Naive thymus-derived CD8-positive, alpha-beta T cell (primary cell): ENCODE data around the gene MAPK10. TPM values are rescaled to one million over a fixed set of nuclear protein-coding genes. Genes with fewer than 3 reads are reported as not detected.

Experiments used
- ATAC-seq, 2 donors: fragments of 150-1000 bp; cut with Tn5 transposase in 1 of 2; sonication (Bioruptor Pico), chemical (Tn5 transposase) in 1 of 2; 1 replicate in 1 of 2; 2 replicates in 1 of 2; pipeline ENCODE4 v1.10.0; 2021; ENCODE audit warnings: mild to moderate bottlenecking in 2 of 2, moderate library complexity in 2 of 2
- POLR2A ChIA-PET: fragments of 350-600 bp; sonication (Branson Sonifier 250); formaldehyde crosslinking; loops from one replicate; lab custom pipeline; 2021; ENCODE audit warnings: antibody characterized with exemption; lab: Charles Lee
- DNase-seq, 10 donors: peaks; one replicate each; pipeline versions ENCODE4 v3.0.0 to v3.0.0-alpha.2; 2020 to 2022
- H3K27ac Mint-ChIP-seq, 10 donors: one replicate each; pipeline ENCODE4 v1.8.0; 2020 to 2022; ENCODE audit warnings: mild to moderate bottlenecking in 10 of 10, mixed read lengths in 10 of 10, moderate library complexity in 4 of 10, inconsistent platforms in 1 of 10
- H3K27me3 Mint-ChIP-seq, 5 donors: one replicate each; pipeline ENCODE4 v1.8.0; 2021 to 2022; ENCODE audit warnings: mixed read lengths in 5 of 5
- H3K36me3 Mint-ChIP-seq, 3 donors: one replicate each; pipeline ENCODE4 v1.8.0; 2020 to 2022; ENCODE audit warnings: mixed read lengths in 3 of 3, mild to moderate bottlenecking in 2 of 3, inconsistent platforms in 1 of 3
- H3K4me1 Mint-ChIP-seq, 4 donors: one replicate each; pipeline ENCODE4 v1.8.0; 2021 to 2022; ENCODE audit warnings: mixed read lengths in 4 of 4
- H3K4me3 Mint-ChIP-seq, 10 donors: one replicate each; pipeline ENCODE4 v1.8.0; 2020 to 2022; ENCODE audit warnings: mild to moderate bottlenecking in 10 of 10, mixed read lengths in 10 of 10, moderate library complexity in 6 of 10, inconsistent platforms in 1 of 10
- H3K9me3 Mint-ChIP-seq, 9 donors: one replicate each; pipeline ENCODE4 v1.8.0; 2020 to 2022; ENCODE audit warnings: mixed read lengths in 9 of 9, mild to moderate bottlenecking in 3 of 9, inconsistent platforms in 1 of 9, moderate library complexity in 1 of 9
- polyA plus RNA-seq, 3 donors: library from polyadenylated mRNA; unstranded; fragments of 300-500 nt; fragmentation: Illumina TruSeq; gene quantifications; one replicate each; pipeline ENCODE4 v1.2.3, GENCODE V29; 2021
- total RNA-seq, 8 experiments: library from RNA in 2 of 8; stranded (reverse) in 2 of 8; gene quantifications; one replicate each; pipeline ENCODE4 v1.2.3 and lab custom pipeline; 2021 to 2026

Gene MAPK10
- total and polyA plus RNA-seq, 5 experiments from 2014 or later, result not detected

DNA sequence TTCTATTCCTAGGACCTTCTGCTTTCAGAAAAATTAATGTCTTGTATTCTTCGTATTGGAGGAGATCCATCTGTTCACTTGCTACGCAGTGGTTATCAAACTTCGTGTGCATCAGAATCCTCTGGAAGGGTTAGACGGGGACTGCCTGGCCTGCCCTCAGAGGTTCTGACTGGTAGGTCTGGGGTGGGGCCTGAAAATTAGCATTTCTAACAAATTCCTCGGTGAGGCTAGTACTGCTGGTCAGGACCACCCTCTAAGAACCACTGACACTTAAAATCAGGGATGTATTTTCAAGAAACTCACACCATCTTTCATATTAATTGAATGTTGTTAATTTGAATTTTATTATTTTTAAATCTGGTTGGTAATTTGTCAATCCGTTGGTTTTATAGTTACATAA lies 63.0 kb downstream of the MAPK10 start:
- no peak for ATAC-seq
- H3K36me3 Mint-ChIP-seq, result no peaks in the 10 kb centered on the region
- H3K4me3 Mint-ChIP-seq, result no peak overlapping the region
- POLR2A ChIA-PET, result no interaction called here
- H3K4me1 Mint-ChIP-seq, result no peaks in the 10 kb centered on the region
- H3K27me3 Mint-ChIP-seq, result peaks cover 0 to 4% (median 0%) of the 10 kb centered on the region in 5 donors
- no peaks in the 10 kb centered on the region for H3K9me3 Mint-ChIP-seq
- DNase-seq, result no peak
- no peak overlapping the region for H3K27ac Mint-ChIP-seq

DNA sequence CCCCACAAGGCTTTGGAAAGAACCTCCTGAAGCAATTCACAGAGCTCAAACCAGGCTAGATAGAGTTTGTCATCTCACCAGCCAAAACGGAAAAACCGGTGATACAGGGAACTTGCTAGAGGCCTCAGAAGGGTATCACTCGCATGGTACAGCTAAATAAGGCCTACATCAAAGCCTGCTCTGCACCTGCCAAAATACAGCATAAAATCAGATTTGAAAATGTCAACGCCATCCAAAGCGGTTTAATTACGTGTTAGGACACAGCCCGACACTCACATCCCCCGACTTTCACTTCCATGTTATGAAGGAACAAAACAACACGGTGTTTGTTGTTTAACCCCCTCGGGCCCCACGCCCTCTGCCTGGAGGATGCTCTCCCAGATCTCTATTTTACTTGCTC lies 65.0 kb downstream of the MAPK10 start:
- no peaks in the 10 kb centered on the region for H3K36me3 Mint-ChIP-seq
- DNase-seq (no peak), ATAC-seq (no peak)
- no peak overlapping the region for H3K4me3 Mint-ChIP-seq
- POLR2A ChIA-PET, result no interaction called here
- H3K4me1 Mint-ChIP-seq, result no peaks in the 10 kb centered on the region
- H3K9me3 Mint-ChIP-seq, result no peaks in the 10 kb centered on the region
- H3K27ac Mint-ChIP-seq, result no peak overlapping the region
- peaks cover 0 to 5% (median 0%) of the 10 kb centered on the region in 5 donors for H3K27me3 Mint-ChIP-seq

DNA sequence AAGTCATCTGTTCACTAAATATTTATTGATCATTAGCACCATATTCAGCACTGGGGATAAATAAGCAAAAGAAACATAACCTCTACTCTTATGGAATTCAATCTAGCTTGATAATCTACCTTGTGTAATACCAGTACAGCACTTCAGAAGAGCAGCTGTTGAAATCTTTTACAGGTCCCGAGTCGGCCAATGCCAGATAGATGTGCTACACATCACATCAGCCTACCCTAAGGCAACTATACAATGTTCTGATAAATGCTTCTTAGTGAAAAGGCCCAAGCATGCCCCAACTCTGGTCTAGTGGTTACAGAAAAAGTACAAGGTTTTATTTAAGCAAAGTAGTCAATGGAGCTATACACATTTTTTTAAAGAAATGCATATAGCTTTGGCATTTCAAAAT lies 68.7 kb downstream of the MAPK10 start:
- no peaks in the 10 kb centered on the region for H3K36me3 Mint-ChIP-seq
- H3K4me1 Mint-ChIP-seq, result no peaks in the 10 kb centered on the region
- H3K9me3 Mint-ChIP-seq, result peaks cover 0 to 3% (median 0%) of the 10 kb centered on the region in 9 donors
- no peak overlapping the region for H3K27ac Mint-ChIP-seq
- DNase-seq (no peak), ATAC-seq (no peak)
- H3K27me3 Mint-ChIP-seq, result peaks cover 0 to 8% (median 0%) of the 10 kb centered on the region in 5 donors
- POLR2A ChIA-PET, result no interaction called here
- no peak overlapping the region for H3K4me3 Mint-ChIP-seq

DNA sequence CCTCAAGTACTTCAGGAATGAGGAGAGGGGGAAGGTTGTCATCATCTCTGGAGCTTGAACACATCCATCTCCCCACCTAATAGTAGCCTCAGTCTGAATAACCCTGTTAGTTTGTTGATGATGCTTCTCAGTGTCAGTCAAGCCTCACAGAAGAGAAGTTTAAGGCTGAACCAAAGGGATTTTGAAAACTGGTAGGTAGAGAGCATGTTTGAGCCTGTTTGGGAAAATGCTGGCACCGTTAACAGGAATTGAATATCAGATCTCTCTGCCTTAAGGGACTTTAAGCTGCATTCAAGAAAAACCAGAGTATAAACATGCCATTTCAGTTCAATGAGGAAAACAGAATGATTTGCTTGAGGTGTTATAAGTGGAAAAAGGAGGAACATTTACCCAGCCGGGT lies 73.1 kb downstream of the MAPK10 start:
- no peaks in the 10 kb centered on the region for H3K36me3 Mint-ChIP-seq

DNA sequence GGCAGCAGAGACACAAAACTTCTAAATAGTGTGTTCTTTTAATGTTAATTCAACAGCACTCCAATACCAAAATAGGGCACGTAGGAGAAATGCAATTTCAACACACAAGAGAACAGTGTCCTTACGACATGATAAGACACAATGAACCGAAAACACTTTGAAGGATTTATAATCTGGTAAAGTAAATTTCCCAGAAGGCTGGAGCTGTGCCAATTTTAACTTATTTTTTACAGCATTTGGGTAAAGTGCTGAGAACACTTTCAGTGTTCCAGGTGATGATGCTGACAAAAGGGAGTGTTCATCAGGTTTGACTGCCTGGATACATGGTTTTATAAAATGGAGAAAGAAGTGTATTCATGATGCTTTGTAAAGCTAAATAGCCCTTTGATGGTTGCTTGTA lies 76.5 kb downstream of the MAPK10 start:
- H3K4me3 Mint-ChIP-seq, result no peak overlapping the region
- DNase-seq (no peak), ATAC-seq (no peak)
- no peaks in the 10 kb centered on the region for H3K4me1 Mint-ChIP-seq
- H3K27ac Mint-ChIP-seq, result no peak overlapping the region
- peaks cover 0 to 2% (median 1%) of the 10 kb centered on the region in 5 donors for H3K27me3 Mint-ChIP-seq
- peaks cover 0 to 2% (median 0%) of the 10 kb centered on the region in 9 donors for H3K9me3 Mint-ChIP-seq
- POLR2A ChIA-PET, result no interaction called here
- no peaks in the 10 kb centered on the region for H3K36me3 Mint-ChIP-seq

More for the DNA sequence above, 73.1 kb downstream of the MAPK10 start:
- no peaks in the 10 kb centered on the region for H3K4me1 Mint-ChIP-seq
- POLR2A ChIA-PET, result no interaction called here
- no peak for DNase-seq
- peaks cover 0 to 4% (median 1%) of the 10 kb centered on the region in 5 donors for H3K27me3 Mint-ChIP-seq
- no peak overlapping the region for H3K27ac Mint-ChIP-seq
- H3K9me3 Mint-ChIP-seq, result peaks cover 0 to 5% (median 0%) of the 10 kb centered on the region in 9 donors
- H3K4me3 Mint-ChIP-seq, result no peak overlapping the region
- no peak for ATAC-seq

DNA sequence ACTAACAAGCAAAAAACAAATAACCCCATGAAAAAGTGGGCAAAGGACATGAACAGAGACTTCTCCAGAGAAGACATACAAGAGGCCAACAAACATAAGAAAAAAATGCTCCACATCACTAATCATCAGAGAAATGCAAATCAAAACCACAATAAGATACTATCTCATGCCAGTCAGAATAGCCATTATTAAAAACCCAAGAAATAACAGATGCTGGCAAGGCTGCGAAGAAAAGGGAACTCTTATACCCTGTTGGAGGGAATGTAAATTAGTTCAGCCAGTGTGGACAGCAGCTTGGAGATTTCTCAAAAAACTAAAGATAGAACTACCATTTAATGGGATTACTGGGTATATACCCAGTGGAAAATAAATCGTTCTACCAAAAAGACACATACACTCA lies 79.6 kb downstream of the MAPK10 start:
- Mint-ChIP-seq H3K27me3 (peaks cover 0 to 3% (median 1%) of the 10 kb centered on the region in 5 donors), H3K9me3 (peaks cover 0 to 2% (median 0%) of the 10 kb centered on the region in 9 donors), H3K27ac (no peak overlapping the region), H3K4me1 (no peaks in the 10 kb centered on the region), H3K36me3 (no peaks in the 10 kb centered on the region), H3K4me3 (no peak overlapping the region)
- ATAC-seq, result no peak
- DNase-seq, result no peak
- POLR2A ChIA-PET, result no interaction called here

DNA sequence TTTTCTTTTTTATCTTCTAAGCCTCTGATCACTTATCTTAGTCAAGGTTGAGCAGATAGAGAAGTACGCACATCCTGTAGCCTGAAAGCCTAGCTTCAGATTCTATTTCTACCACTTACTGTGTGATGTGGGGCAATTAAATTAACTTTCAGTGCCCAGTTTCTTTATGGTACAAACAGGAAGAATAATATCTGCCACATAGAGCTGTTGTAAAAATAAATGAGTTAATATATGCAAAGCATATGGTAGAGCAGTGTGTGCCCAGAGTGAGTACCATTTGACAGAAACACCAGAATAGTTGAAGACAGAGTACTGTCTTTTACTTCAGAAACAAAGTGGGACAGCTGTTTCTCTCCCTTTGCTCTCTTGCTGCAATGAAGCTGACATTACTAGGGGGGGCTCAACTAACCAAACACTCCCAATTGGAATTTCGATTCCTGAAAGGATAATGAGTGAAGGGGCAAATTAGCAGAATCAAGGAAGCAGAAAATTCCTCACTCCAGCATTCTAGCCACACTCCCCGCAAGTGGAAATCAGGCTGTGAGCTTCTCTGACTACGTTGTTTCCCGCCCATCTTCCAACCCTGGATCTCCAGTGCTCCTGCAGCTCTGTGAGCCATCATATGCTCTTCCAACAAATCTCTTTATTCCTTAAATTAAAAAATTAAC lies 80.4 kb downstream of the MAPK10 start:
- no peak overlapping the region for H3K4me3 Mint-ChIP-seq
- H3K9me3 Mint-ChIP-seq, result no peaks in the 10 kb centered on the region
- POLR2A ChIA-PET, result no interaction called here
- ATAC-seq, result no peak
- DNase-seq, result no peak
- H3K36me3 Mint-ChIP-seq, result no peaks in the 10 kb centered on the region
- H3K27me3 Mint-ChIP-seq, result peaks cover 0 to 3% (median 1%) of the 10 kb centered on the region in 5 donors
- H3K4me1 Mint-ChIP-seq, result no peaks in the 10 kb centered on the region
- H3K27ac Mint-ChIP-seq, result no peak overlapping the region

DNA sequence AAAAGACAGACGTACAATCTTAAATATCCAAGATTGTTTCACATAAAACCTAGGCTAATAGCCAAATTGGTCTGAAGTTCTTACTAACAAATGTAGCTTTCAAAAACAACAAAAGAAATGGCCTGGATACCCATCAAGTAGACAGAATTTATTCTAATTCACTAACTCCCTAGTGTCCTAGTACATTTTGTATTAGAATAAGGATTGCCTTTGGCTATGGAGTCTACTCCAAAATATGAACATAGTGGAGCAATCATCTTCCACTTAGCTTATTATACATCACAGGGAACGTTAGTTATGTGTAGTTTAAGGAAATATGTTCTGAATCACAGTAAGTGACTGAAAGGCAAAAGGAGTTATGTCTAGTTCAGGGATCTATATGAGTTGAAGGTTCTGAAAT lies 81.7 kb downstream of the MAPK10 start:
- DNase-seq (no peak), ATAC-seq (no peak)
- Mint-ChIP-seq H3K27me3 (peaks cover 0 to 3% (median 2%) of the 10 kb centered on the region in 5 donors), H3K27ac (no peak overlapping the region), H3K9me3 (no peaks in the 10 kb centered on the region), H3K4me3 (no peak overlapping the region), H3K4me1 (no peaks in the 10 kb centered on the region), H3K36me3 (no peaks in the 10 kb centered on the region)
- POLR2A ChIA-PET, result no interaction called here

DNA sequence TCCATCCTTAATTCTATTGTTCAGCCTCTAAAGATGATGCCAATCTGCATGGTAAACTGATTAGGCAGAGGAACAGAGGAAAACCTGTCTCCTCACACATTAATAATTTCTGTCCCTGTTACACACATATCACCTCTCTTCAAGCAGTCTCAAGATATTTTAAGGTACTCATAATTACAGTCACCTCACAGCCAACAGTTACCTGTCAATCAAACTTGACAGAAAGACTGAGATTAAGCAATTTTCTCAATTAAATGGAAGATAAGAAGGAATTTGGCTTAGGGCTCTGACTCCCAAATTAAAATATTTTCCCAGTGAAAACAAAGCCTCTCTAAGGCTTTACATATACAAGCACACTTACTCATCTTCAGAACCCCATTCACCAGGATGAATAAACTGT lies 85.2 kb downstream of the MAPK10 start:
- no peak overlapping the region for H3K27ac Mint-ChIP-seq
- H3K27me3 Mint-ChIP-seq, result peaks cover 0 to 3% (median 2%) of the 10 kb centered on the region in 5 donors
- H3K4me3 Mint-ChIP-seq, result no peak overlapping the region
- no peaks in the 10 kb centered on the region for H3K36me3 Mint-ChIP-seq
- POLR2A ChIA-PET, result no interaction called here
- no peaks in the 10 kb centered on the region for H3K9me3 Mint-ChIP-seq
- no peaks in the 10 kb centered on the region for H3K4me1 Mint-ChIP-seq
- DNase-seq (no peak), ATAC-seq (no peak)

DNA sequence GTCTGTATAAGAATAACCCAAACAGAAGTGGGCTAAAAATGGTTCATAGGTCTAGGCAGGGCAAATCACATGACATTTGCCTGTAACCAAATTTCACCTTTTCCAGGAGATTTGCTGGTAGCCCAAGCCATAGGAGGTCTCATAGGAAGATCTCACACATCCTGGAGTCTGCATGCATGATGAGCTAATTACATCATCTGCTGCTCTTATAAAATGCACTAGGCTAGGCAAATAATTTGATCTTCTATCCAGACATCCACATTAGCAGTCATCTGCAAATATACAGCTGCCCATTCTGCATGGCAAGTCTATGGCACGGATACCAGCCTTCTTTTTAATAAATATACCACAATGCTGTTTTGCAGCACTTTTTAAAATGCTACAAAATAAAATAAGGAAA lies 87.2 kb downstream of the MAPK10 start:
- no peaks in the 10 kb centered on the region for H3K4me1 Mint-ChIP-seq
- H3K27me3 Mint-ChIP-seq, result peaks cover 0 to 3% (median 0%) of the 10 kb centered on the region in 5 donors
- ATAC-seq (no peak), DNase-seq (no peak)
- no peaks in the 10 kb centered on the region for H3K9me3 Mint-ChIP-seq
- no peaks in the 10 kb centered on the region for H3K36me3 Mint-ChIP-seq
- no peak overlapping the region for H3K4me3 Mint-ChIP-seq
- POLR2A ChIA-PET, result no interaction called here
- H3K27ac Mint-ChIP-seq, result no peak overlapping the region

DNA sequence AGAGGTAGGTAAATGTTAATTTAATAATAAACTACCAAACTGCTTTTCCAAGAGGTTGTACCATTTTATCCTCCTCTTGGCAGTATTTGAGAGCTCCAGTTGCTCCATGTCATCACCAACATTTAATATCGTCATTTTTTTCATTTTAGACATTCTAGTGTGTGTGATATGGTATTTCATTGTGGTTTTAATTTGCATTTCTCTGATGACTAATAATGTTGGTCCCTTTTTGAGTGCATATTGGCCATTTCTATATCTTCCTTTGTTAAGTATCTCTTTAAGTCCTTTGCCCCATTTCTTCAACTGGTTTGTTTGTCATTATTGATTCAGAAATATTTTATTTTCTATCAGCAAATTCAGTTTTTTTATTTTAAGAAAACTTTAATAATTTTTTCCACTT lies 88.8 kb downstream of the MAPK10 start:
- Mint-ChIP-seq H3K4me1 (no peaks in the 10 kb centered on the region), H3K9me3 (no peaks in the 10 kb centered on the region), H3K36me3 (no peaks in the 10 kb centered on the region), H3K4me3 (no peak overlapping the region), H3K27me3 (peaks cover 0 to 2% (median 0%) of the 10 kb centered on the region in 5 donors), H3K27ac (no peak overlapping the region)
- DNase-seq, result no peak
- no peak for ATAC-seq
- POLR2A ChIA-PET, result no interaction called here

DNA sequence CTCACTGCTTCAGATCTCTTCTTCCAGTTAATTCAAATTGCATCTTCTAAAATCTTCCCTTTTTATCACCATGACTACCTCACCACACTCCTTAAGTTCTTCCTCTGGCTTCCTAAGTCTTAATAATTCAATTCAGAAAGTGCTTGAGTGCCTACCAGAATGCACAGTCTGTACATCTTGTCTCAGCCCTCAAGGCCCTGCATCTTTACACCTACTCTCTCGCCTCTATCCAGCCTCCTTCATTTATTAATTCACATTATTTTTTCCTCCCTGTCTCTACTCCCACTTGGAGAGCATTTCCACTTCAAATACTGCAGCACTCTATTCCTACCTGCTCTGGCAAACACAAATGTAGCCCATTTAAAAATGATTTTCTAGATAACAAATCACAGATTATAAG lies 90.5 kb downstream of the MAPK10 start:
- Mint-ChIP-seq H3K9me3 (no peaks in the 10 kb centered on the region), H3K27ac (no peak overlapping the region), H3K4me1 (no peaks in the 10 kb centered on the region), H3K27me3 (peaks cover 0 to under 1% (median 0%) of the 10 kb centered on the region in 5 donors), H3K36me3 (no peaks in the 10 kb centered on the region), H3K4me3 (no peak overlapping the region)
- POLR2A ChIA-PET, result no interaction called here
- DNase-seq, result no peak
- ATAC-seq, result no peak

DNA sequence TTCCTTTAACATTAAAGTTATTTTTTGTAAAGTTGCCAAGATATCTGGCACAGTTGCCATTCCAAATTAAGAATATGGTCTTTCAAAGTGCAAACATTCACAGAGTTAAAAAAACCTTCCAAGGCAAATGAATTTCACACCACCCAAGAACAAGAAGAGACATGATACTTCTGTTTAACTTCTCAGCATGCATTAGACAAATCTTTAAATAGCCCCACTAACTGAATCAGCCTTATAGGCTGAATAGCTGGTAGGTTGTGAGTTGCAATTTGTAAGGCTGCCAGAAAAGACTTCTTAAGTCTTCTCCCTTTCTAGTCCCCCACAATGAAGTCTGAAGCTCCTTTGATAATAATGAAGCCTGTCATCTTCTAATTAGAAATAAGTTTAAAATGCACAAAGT lies 95.6 kb downstream of the MAPK10 start:
- Mint-ChIP-seq H3K4me3 (no peak overlapping the region), H3K9me3 (no peaks in the 10 kb centered on the region), H3K27me3 (no peaks in the 10 kb centered on the region), H3K36me3 (no peaks in the 10 kb centered on the region), H3K4me1 (no peaks in the 10 kb centered on the region), H3K27ac (no peak overlapping the region)
- DNase-seq (no peak), ATAC-seq (no peak)
- POLR2A ChIA-PET, result no interaction called here

DNA sequence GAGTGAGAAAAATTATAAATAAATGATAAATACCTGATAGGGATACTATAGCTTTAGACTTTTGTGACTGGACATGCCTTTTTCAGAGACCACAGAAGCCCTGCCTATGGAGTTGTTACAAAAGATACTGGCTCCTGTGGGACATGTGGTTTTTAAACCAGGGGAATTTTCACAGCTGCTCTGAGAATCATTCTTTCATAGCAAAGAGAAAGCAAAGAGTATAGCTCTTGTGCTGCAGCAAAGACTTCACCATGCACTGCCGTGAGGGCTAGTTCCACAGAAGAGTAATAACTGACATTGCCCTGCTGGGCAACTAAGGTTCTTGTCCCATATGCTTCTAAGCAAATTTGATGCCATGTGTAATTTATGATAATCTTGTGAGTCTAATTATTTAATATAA lies 98.2 kb downstream of the MAPK10 start:
- POLR2A ChIA-PET, result no interaction called here
- H3K9me3 Mint-ChIP-seq, result no peaks in the 10 kb centered on the region
- H3K4me3 Mint-ChIP-seq, result no peak overlapping the region
- no peak for ATAC-seq
- no peaks in the 10 kb centered on the region for H3K4me1 Mint-ChIP-seq
- DNase-seq, result no peak
- H3K27me3 Mint-ChIP-seq, result no peaks in the 10 kb centered on the region
- no peak overlapping the region for H3K27ac Mint-ChIP-seq
- H3K36me3 Mint-ChIP-seq, result no peaks in the 10 kb centered on the region
